Keratinocyte (primary cell): ENCODE data around the gene TRAPPC6A. TPM values are rescaled to one million over a fixed set of nuclear protein-coding genes. Genes with fewer than 3 reads are reported as not detected.

Experiments used
- DNase-seq: peaks from one replicate; pipeline ENCODE4 v3.0.0-alpha.2; 2011; ENCODE audit warnings: low read depth, missing footprints, low spot score
- FAIRE-seq: peaks from 2 replicates; lab custom pipeline; 2011; peaks lifted over from hg19 to GRCh38; lab: Jason Lieb, UNC
- H2AFZ ChIP-seq: 2 replicates; pipeline ENCODE4 v1.6.0; 2012; ENCODE audit warnings: low read length, control low read depth, inconsistent platforms; ENCODE audit not compliant: control insufficient read depth
- H3K27ac ChIP-seq: 2 replicates; pipeline ENCODE4 v1.5.1; 2011; ENCODE audit warnings: low read length; ENCODE audit not compliant: control insufficient read depth, insufficient read depth
- H3K27me3 ChIP-seq: 3 replicates; pipeline ENCODE4 v1.6.0; 2011; ENCODE audit warnings: low read length; ENCODE audit not compliant: control insufficient read depth, insufficient read depth; ENCODE audit errors: extremely low read depth
- H3K36me3 ChIP-seq, 2 experiments: 2 replicates in 1 of 2; 3 replicates in 1 of 2; pipeline ENCODE4 v1.5.1; 2011; ENCODE audit warnings: low read length in 2 of 2, mild to moderate bottlenecking in 1 of 2; ENCODE audit not compliant: control insufficient read depth in 2 of 2, insufficient read depth in 2 of 2; ENCODE audit errors: extremely low read depth in 1 of 2
- H3K4me1 ChIP-seq: 3 replicates; pipeline ENCODE4 v1.5.1; 2011; ENCODE audit warnings: low read length; ENCODE audit not compliant: control insufficient read depth, insufficient read depth; ENCODE audit errors: extremely low read depth
- H3K4me2 ChIP-seq: 3 replicates; pipeline ENCODE4 v1.6.0; 2011; ENCODE audit warnings: low read depth, low read length; ENCODE audit not compliant: control insufficient read depth, insufficient read depth; ENCODE audit errors: extremely low read depth
- H3K4me3 ChIP-seq, 3 experiments: fragments of 200-600 bp in 1 of 3; sonication (generic) in 1 of 3; 2 replicates in 2 of 3; 3 replicates in 1 of 3; pipeline ENCODE4 v1.5.1; 2011 to 2016; ENCODE audit warnings: low read length in 3 of 3, mild to moderate bottlenecking in 3 of 3, control low read depth in 2 of 3, inconsistent platforms in 1 of 3, low read depth in 1 of 3, mixed read lengths in 1 of 3, mixed run types in 1 of 3, moderate library complexity in 1 of 3; ENCODE audit not compliant: control insufficient read depth in 2 of 3, insufficient read depth in 2 of 3; ENCODE audit errors: extremely low read depth in 1 of 3
- H3K79me2 ChIP-seq: 2 replicates; pipeline ENCODE4 v1.6.0; 2012; ENCODE audit warnings: low read length; ENCODE audit not compliant: control insufficient read depth, insufficient read depth
- H3K9ac ChIP-seq: 3 replicates; pipeline ENCODE4 v1.6.0; 2011; ENCODE audit warnings: low read length; ENCODE audit not compliant: control insufficient read depth, insufficient read depth; ENCODE audit errors: extremely low read depth
- H3K9me1 ChIP-seq: 3 replicates; pipeline ENCODE4 v1.6.0; 2011; ENCODE audit warnings: low read length; ENCODE audit not compliant: control insufficient read depth, insufficient read depth; ENCODE audit errors: extremely low read depth
- H3K9me3 ChIP-seq: 2 replicates; pipeline ENCODE4 v1.5.1; 2012; ENCODE audit warnings: low read depth, low read length; ENCODE audit not compliant: control insufficient read depth
- H4K20me1 ChIP-seq: 3 replicates; pipeline ENCODE4 v1.6.0; 2011; ENCODE audit warnings: low read length; ENCODE audit not compliant: control insufficient read depth, insufficient read depth; ENCODE audit errors: extremely low read depth
- EZH2 ChIP-seq: IDR thresholded peaks from one replicate; pipeline ENCODE4 v1.6.1; 2012; ENCODE audit warnings: inconsistent platforms, mild to moderate bottlenecking, low read length, moderate library complexity
- dilution Hi-C: fragments of 300-500 bp; cut with MboI; formaldehyde crosslinking; loops from one replicate; pipeline ENCODE4 v1.7.0; 2020; ENCODE audit warnings: low sequenced_read_pairs; ENCODE audit not compliant: extremely low pct_ligation_motif_present
- polyA plus RNA-seq, 5 experiments: library from polyadenylated mRNA; depleted of rRNA in 3 of 5; stranded (reverse) in 3 of 5; stranded (forward) in 1 of 5; unstranded in 1 of 5; fragments of >200 nt; gene quantifications; 1 replicate in 1 of 5; 2 replicates in 3 of 5; 3 replicates in 1 of 5; pipeline versions ENCODE4 v1.2.1 to v1.2.3, GENCODE V29; 2011 to 2012; ENCODE audit warnings: missing spikeins in 2 of 5, low read depth in 1 of 5, low replicate concordance in 1 of 5
- TF ChIP-seq, protein P1 (sequence below), 3 experiments: IDR thresholded peaks in 1 of 3; conservative IDR thresholded peaks in 1 of 3; optimal IDR thresholded peaks in 1 of 3; 2 replicates in 2 of 3; 3 replicates in 1 of 3; pipeline versions ENCODE3 to v1.5.1; 2011; ENCODE audit warnings: low read length in 3 of 3, mild to moderate bottlenecking in 3 of 3, moderate library complexity in 2 of 3, control low read depth in 1 of 3, inconsistent platforms in 1 of 3; ENCODE audit not compliant: insufficient read depth in 2 of 3; ENCODE audit errors: extremely low read depth in 1 of 3

TRAPPC6A gene
- polyA plus RNA-seq, 1 donor (not counting 4 experiments of a cell fraction or from before 2014, with no cell fraction given) = 4.7 TPM

DNA sequence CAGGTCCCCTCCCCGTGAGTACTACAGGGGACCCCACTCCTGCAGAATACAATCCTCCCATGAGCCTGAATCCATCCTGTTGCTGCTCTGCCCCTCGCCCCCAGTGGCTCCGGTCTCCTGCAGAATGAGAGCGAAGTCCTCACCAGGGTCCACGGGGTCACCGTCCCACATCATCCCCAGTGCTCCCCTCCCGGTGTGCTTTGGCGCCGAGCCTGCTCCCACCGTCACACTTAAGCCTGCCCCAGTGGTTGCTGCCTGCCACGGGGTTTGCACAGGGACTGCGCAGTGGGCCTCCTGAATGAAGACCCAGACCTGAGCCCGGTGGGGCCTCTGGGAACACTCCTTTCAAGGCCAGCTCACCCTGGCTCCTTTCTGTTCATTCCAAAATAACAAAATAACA, 47.8 kb downstream of the TRAPPC6A start:
- Histone ChIP-seq H3K4me3 (no peak overlapping the region), H3K4me1 (peaks cover 2% of the 10 kb centered on the region), H3K9me1 (no peaks in the 10 kb centered on the region), H3K27ac (no peak overlapping the region), H3K9me3 (no peaks in the 10 kb centered on the region), H3K9ac (no peak overlapping the region), H3K79me2 (peaks cover 46% of the 10 kb centered on the region), H3K4me2 (no peak overlapping the region), H3K27me3 (no peaks in the 10 kb centered on the region), H2AFZ (no peak overlapping the region), H3K36me3 (peaks cover 0 to 8% of the 10 kb centered on the region in 2 experiments), H4K20me1 (peaks cover 6% of the 10 kb centered on the region)
- no peak for FAIRE-seq
- dilution Hi-C loops = no loop called here
- TF ChIP-seq EZH2 = no peak
- TF ChIP-seq, protein P1, sequence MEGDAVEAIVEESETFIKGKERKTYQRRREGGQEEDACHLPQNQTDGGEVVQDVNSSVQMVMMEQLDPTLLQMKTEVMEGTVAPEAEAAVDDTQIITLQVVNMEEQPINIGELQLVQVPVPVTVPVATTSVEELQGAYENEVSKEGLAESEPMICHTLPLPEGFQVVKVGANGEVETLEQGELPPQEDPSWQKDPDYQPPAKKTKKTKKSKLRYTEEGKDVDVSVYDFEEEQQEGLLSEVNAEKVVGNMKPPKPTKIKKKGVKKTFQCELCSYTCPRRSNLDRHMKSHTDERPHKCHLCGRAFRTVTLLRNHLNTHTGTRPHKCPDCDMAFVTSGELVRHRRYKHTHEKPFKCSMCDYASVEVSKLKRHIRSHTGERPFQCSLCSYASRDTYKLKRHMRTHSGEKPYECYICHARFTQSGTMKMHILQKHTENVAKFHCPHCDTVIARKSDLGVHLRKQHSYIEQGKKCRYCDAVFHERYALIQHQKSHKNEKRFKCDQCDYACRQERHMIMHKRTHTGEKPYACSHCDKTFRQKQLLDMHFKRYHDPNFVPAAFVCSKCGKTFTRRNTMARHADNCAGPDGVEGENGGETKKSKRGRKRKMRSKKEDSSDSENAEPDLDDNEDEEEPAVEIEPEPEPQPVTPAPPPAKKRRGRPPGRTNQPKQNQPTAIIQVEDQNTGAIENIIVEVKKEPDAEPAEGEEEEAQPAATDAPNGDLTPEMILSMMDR (optimal IDR thresholded peaks at IDR 0.05 in 1 of 3, IDR thresholded peaks at IDR 0.05 in 1 of 3, conservative IDR thresholded peaks at IDR 0.05 in 1 of 3; ENCODE audit: extremely low read depth in 1 of 3, insufficient read depth in 2 of 3, low read length in 3 of 3) = no peak
- DNase-seq = no peak

DNA sequence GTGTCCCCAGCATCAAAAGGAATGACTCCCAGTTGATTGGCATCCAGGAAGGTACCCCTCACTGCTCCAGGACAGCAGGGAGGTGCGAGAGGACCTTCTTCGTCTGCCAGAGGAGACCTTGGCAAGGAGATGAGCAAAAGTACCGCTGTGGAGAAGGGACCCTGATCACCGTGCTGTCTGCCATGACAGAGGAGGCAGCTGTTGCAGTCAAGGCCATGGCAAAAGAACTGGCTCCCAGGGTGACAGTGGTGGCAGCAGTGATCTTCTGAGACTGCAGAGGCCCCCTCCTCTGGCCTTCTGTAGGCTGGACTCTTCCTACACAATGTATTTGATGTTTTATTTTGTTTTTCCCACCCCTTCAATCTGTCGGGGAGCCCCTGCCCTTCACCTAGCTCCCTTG, 49.2 kb downstream of the TRAPPC6A start:
- Histone ChIP-seq H3K9me1 (peaks cover under 1% of the 10 kb centered on the region), H3K27me3 (no peaks in the 10 kb centered on the region), H3K9ac (no peak overlapping the region), H3K36me3 (peaks cover 0 to 8% of the 10 kb centered on the region in 2 experiments), H2AFZ (no peak overlapping the region), H3K27ac (no peak overlapping the region), H4K20me1 (peaks cover 6% of the 10 kb centered on the region), H3K79me2 (peaks cover 51% of the 10 kb centered on the region), H3K4me2 (no peak overlapping the region), H3K4me3 (no peak overlapping the region), H3K9me3 (no peaks in the 10 kb centered on the region), H3K4me1 (peaks cover 7% of the 10 kb centered on the region)
- dilution Hi-C loops = no loop called here
- TF ChIP-seq EZH2 = no peak
- TF ChIP-seq, protein P1 (optimal IDR thresholded peaks at IDR 0.05 in 1 of 3, IDR thresholded peaks at IDR 0.05 in 1 of 3, conservative IDR thresholded peaks at IDR 0.05 in 1 of 3; ENCODE audit: extremely low read depth in 1 of 3, insufficient read depth in 2 of 3, low read length in 3 of 3) = no peak
- DNase-seq (no peak), FAIRE-seq (no peak)
